HL-60/S4 treated with retinoic acid at 250 ng/mL for 4 days and 3 days (cell line): ENCODE data around the gene MYCBPAP.

Source experiments
- in situ Hi-C: fragments of 300-500 bp; cut with MboI; formaldehyde crosslinking; loops from 2 replicates; pipeline ENCODE4 v1.7.0; 2022; ENCODE audit warnings: low sequenced_read_pairs

Gene MYCBPAP

GRCh38 chr17:50507871-50508572, at the start of gene MYCBPAP:
TSS of gene MYCBPAP (plus strand) at chr17:50508439. CDS start at chr17:50508675, 236 bp downstream.
- in situ Hi-C loops, result no loop called here

- in situ Hi-C loops, result no loop called here
Measured at GRCh38 chr17:50458701-50459676, 49.2 kb upstream of the MYCBPAP start.

DNA sequence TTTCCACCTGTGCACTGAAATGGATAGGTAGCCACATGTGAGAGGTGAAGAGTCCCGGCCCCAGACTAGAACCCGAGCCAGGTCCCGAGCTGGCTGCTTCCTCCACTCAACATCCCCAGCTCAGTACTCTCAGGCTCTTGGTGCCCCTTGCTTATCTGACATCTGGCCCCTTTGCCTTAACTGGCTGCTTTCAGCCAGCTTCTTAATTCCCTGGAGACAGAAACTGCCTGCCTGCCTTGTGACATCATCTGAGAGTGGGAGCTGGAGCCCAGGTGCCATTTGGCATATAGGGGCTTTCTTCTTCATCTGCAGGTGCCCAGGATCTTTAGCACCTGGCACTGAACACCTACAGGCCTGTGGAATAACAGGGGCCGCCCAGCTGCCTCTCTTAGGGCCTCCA, 48.5 kb upstream of the MYCBPAP start:
- in situ Hi-C loops, result no loop called here

DNA sequence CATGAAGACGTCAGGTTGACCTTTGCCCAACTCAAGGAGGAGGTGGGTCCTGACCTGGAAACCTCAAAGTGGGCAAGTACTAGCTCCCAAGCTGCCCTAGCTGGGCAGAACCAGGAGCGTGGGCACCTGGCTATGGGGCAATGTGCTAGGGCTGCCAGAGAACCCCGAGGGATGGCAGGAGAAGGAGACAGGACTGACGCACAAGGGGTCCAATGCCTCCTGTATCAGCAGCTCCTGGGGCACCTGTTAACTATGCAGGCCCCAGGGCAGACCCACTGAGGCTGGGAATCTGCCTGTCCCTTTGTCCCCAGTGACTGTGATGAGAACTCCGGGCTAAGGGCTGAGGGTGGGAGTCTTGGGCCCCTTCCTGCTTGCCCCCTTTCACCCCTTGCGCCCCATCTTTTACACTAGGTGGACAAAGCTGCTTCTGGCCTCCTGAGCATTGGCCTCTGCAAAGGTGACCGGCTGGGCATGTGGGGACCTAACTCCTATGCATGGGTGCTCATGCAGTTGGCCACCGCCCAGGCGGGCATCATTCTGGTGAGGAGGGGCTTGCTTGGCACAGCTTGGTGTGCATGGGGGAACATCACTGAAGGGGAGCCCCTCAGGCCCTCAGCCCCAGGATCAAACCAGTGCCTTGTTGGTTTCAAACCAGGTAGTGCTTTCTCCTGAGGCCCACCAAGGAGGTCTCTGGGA, 47.3 kb upstream of the MYCBPAP start:
- in situ Hi-C loops, result no loop called here

GRCh38 chr17:50461550-50462132, 46.6 kb upstream of the MYCBPAP start:
- in situ Hi-C loops, result no loop called here

DNA sequence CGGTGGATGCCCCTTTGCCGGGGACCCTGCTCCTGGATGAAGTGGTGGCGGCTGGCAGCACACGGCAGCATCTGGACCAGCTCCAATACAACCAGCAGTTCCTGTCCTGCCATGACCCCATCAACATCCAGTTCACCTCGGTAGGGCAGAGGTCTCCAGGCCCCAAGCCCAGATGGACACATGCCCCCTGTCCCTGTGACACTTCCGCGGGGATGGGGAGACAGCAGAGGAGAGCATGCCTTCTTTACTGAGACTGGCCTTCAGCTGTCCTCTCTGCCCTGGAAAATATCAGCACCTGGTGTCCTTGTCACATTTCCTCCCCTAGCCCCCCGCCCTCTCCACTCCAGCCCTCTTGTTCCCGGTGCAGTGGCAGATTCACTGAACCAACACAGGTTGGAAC, 45.8 kb upstream of the MYCBPAP start:
- in situ Hi-C loops, result no loop called here

DNA sequence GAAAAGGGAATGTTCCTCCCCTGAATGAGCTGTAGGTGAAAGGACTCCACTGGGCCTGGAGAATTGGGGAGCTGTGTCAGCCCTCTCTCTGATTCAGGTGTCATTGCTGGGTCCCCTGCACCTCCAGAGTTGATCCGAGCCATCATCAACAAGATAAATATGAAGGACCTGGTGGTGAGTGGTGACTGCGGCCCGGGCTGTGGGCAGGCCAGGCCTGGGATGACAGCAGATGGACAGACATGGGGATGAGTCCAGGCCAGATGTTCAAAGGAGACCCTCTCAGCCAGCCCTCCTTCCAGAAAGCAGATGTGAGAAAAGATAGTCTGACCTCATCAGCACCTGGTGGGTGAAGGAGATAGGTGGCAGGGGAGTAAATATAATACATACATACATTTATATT, 44.1 kb upstream of the MYCBPAP start:
- in situ Hi-C loops, result no loop called here

DNA sequence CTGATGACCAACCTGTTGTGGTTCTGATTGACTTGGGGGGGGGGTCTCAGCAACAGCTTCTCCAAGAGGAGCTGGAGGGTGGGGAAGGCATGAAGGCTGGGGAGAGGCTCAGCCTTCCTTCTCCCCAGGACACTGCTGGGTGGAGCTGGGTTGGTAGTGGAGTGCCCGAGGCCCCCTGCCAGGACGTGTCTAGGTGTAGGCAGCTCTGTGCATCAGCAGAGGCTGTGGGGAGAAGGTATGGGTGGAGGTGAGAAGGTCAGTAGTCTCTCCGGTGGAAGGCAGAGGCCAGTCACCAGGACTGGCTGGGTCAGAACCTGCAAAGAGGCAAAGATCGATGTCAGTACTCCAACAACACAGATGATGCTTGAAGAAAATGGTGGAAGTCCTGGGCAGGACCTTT, 43.5 kb upstream of the MYCBPAP start:
- in situ Hi-C loops, result no loop called here

- in situ Hi-C loops, result no loop called here
Measured at GRCh38 chr17:50465171-50465570, 43.1 kb upstream of the MYCBPAP start.

GRCh38 chr17:50465635-50466034, 42.6 kb upstream of the MYCBPAP start:
- in situ Hi-C loops, result no loop called here

- in situ Hi-C loops, result no loop called here
Measured at GRCh38 chr17:50466371-50467113, 41.7 kb upstream of the MYCBPAP start.

DNA sequence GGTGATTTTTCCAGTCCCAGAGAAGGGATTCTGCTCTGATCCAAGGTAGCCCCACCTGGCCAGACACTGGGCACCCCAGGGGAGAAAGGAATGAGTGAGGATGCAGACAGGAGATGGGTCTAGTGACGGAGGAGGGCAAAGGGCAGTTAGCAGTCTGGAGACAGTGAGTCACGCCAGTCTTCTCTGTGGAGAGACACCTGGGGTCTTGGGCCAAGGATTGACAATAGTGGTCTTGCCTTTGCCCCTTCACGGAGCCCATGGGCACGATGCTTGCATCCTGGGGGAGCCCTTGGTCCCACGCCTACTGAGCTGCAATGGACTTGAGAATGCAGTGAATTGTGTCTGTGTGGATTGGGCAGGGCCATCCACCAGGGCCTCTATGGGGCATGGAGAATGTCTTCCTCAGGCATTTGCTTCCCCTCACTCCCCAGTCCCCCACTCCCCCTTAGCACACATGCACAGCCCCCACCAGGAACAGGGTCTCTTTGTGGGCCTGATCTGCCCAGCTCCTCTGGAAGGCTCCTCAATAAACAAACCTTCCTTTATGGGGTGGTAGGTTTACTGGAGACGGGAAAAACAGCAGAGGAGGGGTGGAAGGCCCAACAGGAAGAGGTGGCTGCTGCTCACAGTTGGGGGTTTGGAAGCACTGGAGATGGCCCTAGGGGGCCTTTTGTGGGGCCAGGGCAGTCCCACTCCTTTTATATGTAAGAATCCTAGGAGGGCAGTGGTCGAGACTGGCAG, 41.0 kb upstream of the MYCBPAP start:
- in situ Hi-C loops, result no loop called here

DNA sequence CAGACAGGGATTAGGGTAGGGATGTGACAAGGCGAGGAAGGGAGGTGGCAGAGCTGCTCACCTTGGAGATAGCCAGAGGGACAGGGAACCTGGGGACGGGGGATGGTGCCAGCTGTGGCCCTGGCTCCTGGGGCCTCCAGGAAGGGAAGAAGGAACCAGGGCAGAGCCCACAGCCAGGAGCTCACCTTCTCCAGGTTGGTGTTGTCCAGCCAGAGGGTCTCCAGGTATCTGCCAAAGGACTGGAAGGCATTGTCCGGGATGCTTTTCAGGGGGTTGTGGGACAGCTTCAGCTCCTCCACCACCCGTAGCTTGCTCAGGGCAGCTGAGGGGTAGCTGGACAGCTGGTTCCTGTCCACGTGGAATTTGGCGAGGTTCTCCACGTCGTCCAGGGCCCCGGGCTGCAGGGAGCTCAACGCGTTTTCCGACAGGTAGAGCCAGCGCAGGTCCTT, 40.4 kb upstream of the MYCBPAP start:
- in situ Hi-C loops, result no loop called here

- in situ Hi-C loops, result no loop called here
Measured at GRCh38 chr17:50468304-50469207, 39.7 kb upstream of the MYCBPAP start, which contains the start of gene CHAD. TSS of gene CHAD (minus strand) at chr17:50468880. CDS start at chr17:50468813, 67 bp downstream.

GRCh38 chr17:50469208-50469605, 39.0 kb upstream of the MYCBPAP start:
- in situ Hi-C loops, result no loop called here

GRCh38 chr17:50469671-50470305, 38.5 kb upstream of the MYCBPAP start:
- in situ Hi-C loops, result no loop called here

- in situ Hi-C loops, result no loop called here
Measured at GRCh38 chr17:50470426-50470825, 37.8 kb upstream of the MYCBPAP start.
